DOHH2 (cell line): ENCODE results near the gene ABCC2.

Source experiments
- H3F3A ChIP-seq: fragments of 200-600 bp; sonication (generic), shearing (Covaris generic); 2 replicates; pipeline ENCODE4 v1.6.0; 2016; ENCODE audit warnings: antibody characterized with exemption, mild to moderate bottlenecking; ENCODE audit not compliant: control insufficient read depth, insufficient read depth
- H3K27ac ChIP-seq: fragments of 200-600 bp; sonication (generic); 2 replicates; pipeline ENCODE4 v1.5.1; 2014; ENCODE audit warnings: low read depth, mild to moderate bottlenecking, low read length, moderate library complexity
- H3K27me3 ChIP-seq: fragments of 200-600 bp; sonication (generic); 2 replicates; pipeline ENCODE4 v1.6.1; 2014; ENCODE audit warnings: mild to moderate bottlenecking, low read length, mixed read lengths; ENCODE audit not compliant: control insufficient read depth
- H3K36me3 ChIP-seq: fragments of 200-600 bp; sonication (generic); 2 replicates; pipeline ENCODE4 v1.6.1; 2014; ENCODE audit warnings: mild to moderate bottlenecking, low read length, moderate library complexity, mixed read lengths; ENCODE audit not compliant: control insufficient read depth
- H3K4me1 ChIP-seq: fragments of 200-600 bp; sonication (generic); 2 replicates; pipeline ENCODE4 v1.6.1; 2014; ENCODE audit warnings: mild to moderate bottlenecking, low read length, mixed read lengths; ENCODE audit not compliant: control insufficient read depth
- H3K4me2 ChIP-seq: fragments of 200-600 bp; sonication (generic); 2 replicates; pipeline ENCODE4 v1.6.0; 2014; ENCODE audit warnings: mild to moderate bottlenecking, low read length, moderate library complexity
- H3K4me3 ChIP-seq: fragments of 200-600 bp; sonication (generic); 2 replicates; pipeline ENCODE4 v1.5.1; 2014; ENCODE audit warnings: mild to moderate bottlenecking, low read length, mixed read lengths
- H3K79me2 ChIP-seq: fragments of 200-600 bp; sonication (generic); 2 replicates; pipeline ENCODE4 v1.6.1; 2014; ENCODE audit warnings: mild to moderate bottlenecking, low read length, mixed read lengths; ENCODE audit not compliant: control insufficient read depth
- H3K9me2 ChIP-seq: fragments of 200-600 bp; sonication (generic); replicated peaks from 2 replicates; pipeline ENCODE4 v1.6.1; 2014; ENCODE audit warnings: mild to moderate bottlenecking, low read length, mixed read lengths; ENCODE audit not compliant: control insufficient read depth
- H3K9me3 ChIP-seq: fragments of 200-600 bp; sonication (generic); 2 replicates; pipeline ENCODE4 v1.6.1; 2014; ENCODE audit warnings: antibody characterized with exemption, low read length, mixed read lengths; ENCODE audit not compliant: control insufficient read depth, insufficient read depth
- H4K20me1 ChIP-seq: fragments of 200-600 bp; sonication (generic); 2 replicates; pipeline ENCODE4 v1.6.0; 2014; ENCODE audit warnings: low read depth, mild to moderate bottlenecking, antibody characterized with exemption, low read length, moderate library complexity; ENCODE audit not compliant: control insufficient read depth, insufficient read depth
- EZH2phosphoT487 ChIP-seq: fragments of 200-600 bp; sonication (generic); IDR thresholded peaks from 2 replicates; pipeline ENCODE4 v1.6.1; 2017; ENCODE audit warnings: borderline replicate concordance, mild to moderate bottlenecking, antibody characterized with exemption, low read length, moderate library complexity, mixed read lengths
- TF ChIP-seq, protein P1 (sequence below): fragments of 200-600 bp; sonication (generic); IDR thresholded peaks from one replicate; pipeline ENCODE4 v1.5.1; 2014; ENCODE audit warnings: antibody characterized with exemption, mild to moderate bottlenecking, low read depth, low read length; ENCODE audit not compliant: poor library complexity, severe bottlenecking

Gene ABCC2

DNA sequence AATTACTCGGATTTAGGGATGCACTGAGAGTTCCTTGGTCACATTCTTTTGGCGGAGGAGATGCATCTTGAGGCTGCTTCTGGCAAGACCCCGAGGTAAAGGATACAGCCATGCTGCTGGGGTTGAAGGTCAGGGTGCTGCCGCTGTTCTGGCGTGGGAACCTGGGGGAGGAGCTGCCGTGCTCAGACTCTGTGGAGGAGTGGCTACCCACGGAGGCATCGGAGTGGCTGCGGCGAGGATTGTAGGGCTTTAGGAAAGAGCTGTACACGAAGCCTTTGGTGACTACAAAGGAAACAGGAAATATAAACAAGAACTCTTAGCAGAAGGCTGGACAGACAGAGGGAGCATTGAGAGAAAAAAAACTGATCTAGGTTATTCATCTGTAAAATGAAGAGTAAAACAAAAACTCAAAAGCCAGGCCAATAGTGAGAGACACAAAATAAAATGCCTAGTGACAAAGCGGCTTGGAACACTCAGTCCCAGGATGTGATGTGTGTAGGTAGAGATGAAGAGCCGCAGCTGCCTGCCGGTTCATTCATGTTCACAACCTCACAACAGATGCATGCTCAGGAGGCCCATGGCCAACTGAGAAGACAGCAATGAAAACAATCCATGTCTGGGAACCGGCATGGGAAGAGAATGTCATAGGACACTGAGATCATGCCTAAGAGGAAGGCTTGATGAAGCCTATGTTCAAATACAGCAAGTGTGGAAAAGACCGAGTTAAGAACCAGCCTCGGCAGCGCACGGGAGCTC lies 97.8 kb downstream of the ABCC2 start:
- H3K9me2 ChIP-seq: no peaks in the 10 kb centered on the region
- H3K79me2 ChIP-seq: no peaks in the 10 kb centered on the region
- H3F3A ChIP-seq: no peaks in the 10 kb centered on the region
- H3K27me3 ChIP-seq: no peaks in the 10 kb centered on the region
- TF ChIP-seq EZH2phosphoT487: no peak
- TF ChIP-seq, protein P1, sequence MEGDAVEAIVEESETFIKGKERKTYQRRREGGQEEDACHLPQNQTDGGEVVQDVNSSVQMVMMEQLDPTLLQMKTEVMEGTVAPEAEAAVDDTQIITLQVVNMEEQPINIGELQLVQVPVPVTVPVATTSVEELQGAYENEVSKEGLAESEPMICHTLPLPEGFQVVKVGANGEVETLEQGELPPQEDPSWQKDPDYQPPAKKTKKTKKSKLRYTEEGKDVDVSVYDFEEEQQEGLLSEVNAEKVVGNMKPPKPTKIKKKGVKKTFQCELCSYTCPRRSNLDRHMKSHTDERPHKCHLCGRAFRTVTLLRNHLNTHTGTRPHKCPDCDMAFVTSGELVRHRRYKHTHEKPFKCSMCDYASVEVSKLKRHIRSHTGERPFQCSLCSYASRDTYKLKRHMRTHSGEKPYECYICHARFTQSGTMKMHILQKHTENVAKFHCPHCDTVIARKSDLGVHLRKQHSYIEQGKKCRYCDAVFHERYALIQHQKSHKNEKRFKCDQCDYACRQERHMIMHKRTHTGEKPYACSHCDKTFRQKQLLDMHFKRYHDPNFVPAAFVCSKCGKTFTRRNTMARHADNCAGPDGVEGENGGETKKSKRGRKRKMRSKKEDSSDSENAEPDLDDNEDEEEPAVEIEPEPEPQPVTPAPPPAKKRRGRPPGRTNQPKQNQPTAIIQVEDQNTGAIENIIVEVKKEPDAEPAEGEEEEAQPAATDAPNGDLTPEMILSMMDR: no peak
- no peak overlapping the region for H3K4me3 ChIP-seq
- no peak overlapping the region for H3K27ac ChIP-seq
- no peaks in the 10 kb centered on the region for H4K20me1 ChIP-seq
- no peak overlapping the region for H3K4me2 ChIP-seq
- peaks cover 93% of the 10 kb centered on the region for H3K36me3 ChIP-seq
- no peaks in the 10 kb centered on the region for H3K4me1 ChIP-seq
- no peaks in the 10 kb centered on the region for H3K9me3 ChIP-seq

DNA sequence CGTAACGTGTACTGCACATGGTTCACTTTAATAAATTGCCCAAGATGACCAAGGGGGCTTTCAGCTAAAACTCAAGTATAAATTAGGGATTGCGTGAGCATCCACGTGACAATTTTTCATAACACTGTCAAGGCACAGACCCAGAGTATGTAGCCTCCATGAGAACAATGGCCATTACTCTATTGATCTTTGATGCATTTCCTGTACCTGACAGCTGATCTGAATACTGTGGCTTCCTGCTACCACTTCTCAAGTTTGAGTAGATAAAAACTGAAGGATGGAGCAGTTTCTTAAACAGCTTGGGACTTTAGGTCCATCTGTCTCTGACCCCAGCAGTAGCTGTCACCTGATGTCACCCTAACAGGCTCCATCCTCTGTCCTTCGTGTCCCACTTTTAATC lies 98.9 kb downstream of the ABCC2 start:
- Histone ChIP-seq H3K36me3 (peaks cover 94% of the 10 kb centered on the region), H3K27ac (no peak overlapping the region), H3K9me2 (no peaks in the 10 kb centered on the region), H3F3A (no peaks in the 10 kb centered on the region), H3K79me2 (no peaks in the 10 kb centered on the region), H4K20me1 (no peaks in the 10 kb centered on the region), H3K4me1 (no peaks in the 10 kb centered on the region), H3K9me3 (no peaks in the 10 kb centered on the region), H3K27me3 (no peaks in the 10 kb centered on the region), H3K4me3 (no peak overlapping the region), H3K4me2 (no peak overlapping the region)
- TF ChIP-seq, protein P1: no peak
- TF ChIP-seq EZH2phosphoT487: no peak

DNA sequence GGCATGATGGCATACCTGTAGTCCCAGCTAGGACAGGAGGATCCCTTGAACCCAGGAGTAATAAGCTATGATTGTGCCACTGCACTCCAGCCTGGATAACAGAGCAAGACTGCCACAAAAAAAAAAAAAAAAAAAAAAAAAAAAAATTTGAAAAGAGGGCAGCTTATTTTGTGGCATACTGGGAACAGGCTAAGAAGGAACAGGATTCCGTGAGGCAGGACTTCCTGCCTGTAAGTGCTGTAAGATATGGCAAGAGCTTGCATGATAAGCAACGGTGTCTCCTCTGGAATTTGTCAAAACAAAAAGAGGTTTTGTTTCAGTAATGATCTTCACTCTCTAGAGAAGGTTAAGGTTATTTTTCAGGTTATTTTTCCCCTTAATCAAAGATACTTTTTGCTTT lies 101.1 kb downstream of the ABCC2 start:
- no peaks in the 10 kb centered on the region for H3F3A ChIP-seq

More for the DNA sequence above, 101.1 kb downstream of the ABCC2 start:
- H3K27me3 ChIP-seq: no peaks in the 10 kb centered on the region
- H3K4me3 ChIP-seq: no peak overlapping the region
- no peak overlapping the region for H3K4me2 ChIP-seq
- H3K9me3 ChIP-seq: no peaks in the 10 kb centered on the region
- H3K79me2 ChIP-seq: no peaks in the 10 kb centered on the region
- TF ChIP-seq EZH2phosphoT487: no peak
- TF ChIP-seq, protein P1: no peak
- no peaks in the 10 kb centered on the region for H3K4me1 ChIP-seq
- H3K27ac ChIP-seq: no peak overlapping the region
- no peaks in the 10 kb centered on the region for H3K9me2 ChIP-seq
- H4K20me1 ChIP-seq: no peaks in the 10 kb centered on the region; the same call in 1 of the 2 replicates
- H3K36me3 ChIP-seq: peaks cover 94% of the 10 kb centered on the region
